SKM-1 treated with dmso at 0.1 percent for 144 hours (cell line): ENCODE data around the gene TPSB2.
"Not testable (repeated sequence)": the region's sequence is repeated elsewhere in the genome, so short reads cannot be mapped to it uniquely, and the experiment has no call there.

Experiments used
- DNase-seq: peaks from one replicate; lab custom pipeline; 2025; ENCODE audit not compliant: unreplicated experiment; lab: John Stamatoyannopoulos, UW

The TPSB2 gene

GRCh38 chr16:1206786-1207185 is 23.2 kb downstream of the TPSB2 start:
- no peak for DNase-seq

- no peak for DNase-seq
Observed at GRCh38 chr16:1206326-1206725, 23.7 kb downstream of the TPSB2 start.

DNA sequence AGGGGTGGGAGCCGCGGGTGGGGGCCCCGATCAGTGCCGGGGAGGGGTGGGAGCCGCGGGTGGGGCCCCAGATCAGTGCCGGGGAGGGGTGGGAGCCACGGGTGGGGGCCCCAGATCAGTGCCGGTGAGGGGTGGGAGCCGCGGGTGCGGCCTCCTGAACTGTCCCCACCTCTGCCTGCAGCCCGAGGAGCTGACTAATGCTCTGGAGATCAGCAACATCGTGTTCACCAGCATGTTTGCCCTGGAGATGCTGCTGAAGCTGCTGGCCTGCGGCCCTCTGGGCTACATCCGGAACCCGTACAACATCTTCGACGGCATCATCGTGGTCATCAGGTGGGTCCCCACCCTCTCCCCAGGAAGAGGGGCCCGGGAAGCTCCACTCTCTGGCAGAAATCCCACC is 25.1 kb downstream of the TPSB2 start:
- DNase-seq: no peak

DNA sequence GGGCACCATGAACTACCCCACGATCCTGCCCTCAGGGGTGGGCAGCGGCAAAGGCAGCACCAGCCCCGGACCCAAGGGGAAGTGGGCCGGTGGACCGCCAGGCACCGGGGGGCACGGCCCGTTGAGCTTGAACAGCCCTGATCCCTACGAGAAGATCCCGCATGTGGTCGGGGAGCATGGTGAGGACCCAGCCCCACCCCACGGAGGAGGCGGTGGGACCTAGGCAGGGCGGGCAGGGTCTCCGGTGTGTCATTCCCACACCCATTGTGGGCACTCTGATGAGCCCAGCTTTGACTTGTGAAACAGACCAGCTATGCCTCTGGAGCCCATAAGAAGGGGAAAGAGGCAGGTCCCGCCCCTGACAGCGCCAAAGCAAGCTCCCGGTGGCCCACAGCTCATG is 27.7 kb downstream of the TPSB2 start:
- no peak for DNase-seq

- no peak for DNase-seq
Observed at GRCh38 chr16:1201444-1201843, 28.5 kb downstream of the TPSB2 start.

DNA sequence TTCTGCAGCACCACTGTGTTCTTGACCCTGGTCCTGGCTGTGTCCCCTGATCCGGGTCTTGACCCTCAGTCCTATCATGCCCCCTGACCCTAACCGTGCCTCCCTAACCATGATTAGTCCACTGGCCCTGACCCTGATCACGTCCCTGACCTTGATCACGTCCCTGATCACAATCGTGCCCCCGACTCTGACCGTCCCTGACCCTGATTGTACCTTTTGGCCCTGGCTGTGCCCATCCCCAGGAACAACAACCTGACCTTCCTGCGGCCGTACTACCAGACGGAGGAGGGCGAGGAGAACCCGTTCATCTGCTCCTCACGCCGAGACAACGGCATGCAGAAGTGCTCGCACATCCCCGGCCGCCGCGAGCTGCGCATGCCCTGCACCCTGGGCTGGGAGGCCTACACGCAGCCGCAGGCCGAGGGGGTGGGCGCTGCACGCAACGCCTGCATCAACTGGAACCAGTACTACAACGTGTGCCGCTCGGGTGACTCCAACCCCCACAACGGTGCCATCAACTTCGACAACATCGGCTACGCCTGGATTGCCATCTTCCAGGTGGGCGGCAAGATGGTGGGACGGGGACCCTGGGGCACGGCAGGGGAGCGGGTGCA is 29.9 kb downstream of the TPSB2 start:
- DNase-seq: no peak

GRCh38 chr16:1199347-1200013 is 30.5 kb downstream of the TPSB2 start:
- DNase-seq: no peak

DNA sequence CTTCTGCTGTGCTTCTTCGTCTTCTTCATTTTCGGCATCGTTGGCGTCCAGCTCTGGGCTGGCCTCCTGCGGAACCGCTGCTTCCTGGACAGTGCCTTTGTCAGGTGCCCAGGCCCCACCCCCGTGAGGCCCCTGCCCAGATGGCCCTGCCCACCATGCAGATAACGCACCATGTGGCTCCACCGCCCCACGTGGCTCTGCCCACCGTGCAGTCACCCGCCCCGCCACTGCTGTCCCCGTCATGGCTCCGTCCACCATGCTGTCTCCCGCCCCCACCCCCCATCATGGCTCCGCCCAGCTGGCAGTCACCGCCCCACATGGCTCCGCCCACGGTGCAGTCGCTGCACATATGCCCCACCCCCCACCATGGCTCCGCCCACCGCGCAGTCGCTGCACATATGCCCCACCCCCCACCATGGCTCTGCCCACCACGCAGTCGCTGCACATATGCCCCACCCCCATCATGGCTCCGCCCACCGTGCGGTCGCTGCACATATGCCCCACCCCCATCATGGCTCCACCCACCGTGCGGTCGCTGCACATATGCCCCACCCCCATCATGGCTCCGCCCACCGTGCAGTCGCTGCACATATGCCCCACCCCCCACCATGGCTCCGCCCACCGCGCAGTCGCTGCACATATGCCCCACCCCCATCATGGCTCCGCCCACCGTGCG is 31.2 kb downstream of the TPSB2 start:
- not testable (repeated sequence) for DNase-seq

DNA sequence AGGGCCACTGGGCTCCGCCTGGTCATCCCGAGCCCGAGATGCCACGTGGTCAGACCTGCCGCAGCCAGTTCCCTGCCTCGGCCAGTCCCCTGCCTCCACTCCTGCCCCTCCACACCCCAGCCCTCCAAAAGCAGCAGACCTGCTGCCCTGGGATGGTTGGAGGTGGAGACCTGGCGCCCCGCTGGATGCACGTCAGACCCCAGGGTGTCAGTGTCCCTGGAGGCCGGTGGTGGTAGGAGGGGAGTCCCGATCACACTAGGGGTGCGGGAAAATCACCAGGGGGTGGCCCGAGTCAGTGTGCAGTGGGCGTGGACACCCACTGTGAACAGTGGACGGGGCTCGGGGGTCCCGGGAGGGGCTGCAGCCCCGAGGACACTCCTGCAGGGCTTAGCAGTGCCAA is 31.8 kb downstream of the TPSB2 start:
- no peak for DNase-seq

GRCh38 chr16:1197237-1197866 is 32.6 kb downstream of the TPSB2 start:
- DNase-seq: no peak

DNA sequence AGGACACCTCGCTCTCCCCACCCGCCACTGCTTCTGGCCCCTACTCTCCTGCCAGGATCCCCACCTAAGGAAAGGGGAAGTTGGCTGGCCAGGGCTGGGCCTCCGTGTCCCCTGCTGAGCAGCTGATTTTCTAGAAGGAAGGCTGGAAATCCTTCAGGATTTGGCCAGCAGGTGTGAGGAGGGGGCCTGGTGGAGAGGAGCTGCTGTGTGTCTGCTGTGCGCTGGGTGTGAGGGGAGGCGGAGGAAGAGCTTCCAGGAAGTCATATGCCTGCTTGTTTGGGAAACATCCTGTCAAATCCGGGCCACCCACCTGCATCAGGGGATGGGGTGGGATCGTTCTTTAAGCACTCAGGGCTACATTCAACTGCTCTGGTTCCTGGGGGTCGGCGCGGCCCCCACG is 33.5 kb downstream of the TPSB2 start:
- DNase-seq: no peak

DNA sequence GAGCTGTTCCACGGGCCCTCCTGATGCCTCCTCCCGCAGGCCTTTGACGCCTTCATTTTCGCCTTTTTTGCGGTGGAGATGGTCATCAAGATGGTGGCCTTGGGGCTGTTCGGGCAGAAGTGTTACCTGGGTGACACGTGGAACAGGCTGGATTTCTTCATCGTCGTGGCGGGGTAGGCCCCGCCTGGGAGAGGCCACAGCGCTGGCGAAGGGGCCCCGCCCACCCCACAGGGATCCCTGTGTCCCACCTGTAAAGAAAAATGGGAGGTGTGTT is 34.7 kb downstream of the TPSB2 start:
- DNase-seq: no peak

DNA sequence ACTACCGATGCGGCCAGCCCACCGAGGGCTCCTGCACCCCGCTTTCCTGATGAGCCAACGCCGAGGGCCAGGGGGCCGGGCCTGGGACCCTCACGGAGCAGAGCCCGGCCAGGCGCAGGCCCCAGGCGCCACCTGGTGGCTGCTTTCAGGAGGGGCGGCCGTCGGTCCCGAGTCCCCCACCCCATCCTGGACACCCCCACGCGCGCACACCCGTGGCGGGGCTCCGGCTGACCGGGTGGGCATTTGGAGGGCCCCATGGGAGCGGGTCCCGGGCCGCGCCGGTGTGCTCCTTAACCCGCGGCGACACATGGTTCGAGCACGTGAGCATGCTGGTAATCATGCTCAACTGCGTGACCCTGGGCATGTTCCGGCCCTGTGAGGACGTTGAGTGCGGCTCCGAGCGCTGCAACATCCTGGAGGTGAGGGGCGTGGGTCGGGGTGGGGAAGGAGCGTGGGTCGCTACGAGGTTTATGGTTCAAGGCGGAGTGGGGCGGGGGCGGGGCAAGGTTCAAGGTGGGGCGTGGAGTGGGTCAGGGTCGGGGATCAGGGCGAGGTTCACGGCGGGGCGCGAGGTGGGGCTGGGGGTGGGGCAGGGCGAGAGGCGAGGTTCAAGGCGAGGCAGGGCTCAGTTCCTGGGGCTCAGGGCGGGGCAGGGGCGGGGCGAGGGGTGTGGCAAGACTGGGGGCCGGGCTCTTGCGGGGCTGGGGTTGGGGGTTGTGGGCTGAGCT is 35.2 kb downstream of the TPSB2 start:
- no peak for DNase-seq

GRCh38 chr16:1193825-1194581 is 36.0 kb downstream of the TPSB2 start:
- DNase-seq: no peak

DNA sequence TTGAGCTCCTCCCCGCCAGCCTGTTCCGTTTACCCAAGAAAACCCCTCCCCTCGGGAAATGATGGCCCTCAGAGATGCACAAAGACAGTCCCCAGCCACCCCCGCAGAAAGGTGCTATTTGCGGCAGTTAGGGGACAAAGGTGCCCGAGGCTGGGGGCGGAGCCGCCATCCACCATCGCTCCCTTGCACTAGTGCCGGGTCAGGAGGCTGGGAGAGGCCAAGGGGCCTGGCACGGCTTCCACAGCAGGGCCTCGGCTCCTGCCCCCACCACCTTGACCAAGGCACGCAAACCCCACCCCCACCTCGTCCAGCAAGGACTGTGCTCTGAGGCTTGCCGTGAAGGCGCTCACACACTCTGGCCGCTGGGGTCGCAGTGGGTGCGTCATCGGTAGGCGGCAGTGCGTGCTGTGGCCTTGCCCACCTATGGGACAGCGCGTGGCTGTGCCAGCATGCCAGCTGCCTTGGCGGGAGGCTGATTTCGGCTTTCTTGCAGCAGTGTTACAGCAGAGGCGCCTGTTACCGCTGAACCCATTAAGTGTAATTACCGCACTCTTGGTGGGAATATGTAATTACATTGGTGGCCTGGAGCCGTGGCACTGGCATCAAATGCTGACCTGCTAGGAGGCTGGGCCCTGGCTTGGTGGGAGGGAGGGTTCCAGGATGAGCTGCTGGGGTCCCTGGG is 36.7 kb downstream of the TPSB2 start:
- no peak for DNase-seq

DNA sequence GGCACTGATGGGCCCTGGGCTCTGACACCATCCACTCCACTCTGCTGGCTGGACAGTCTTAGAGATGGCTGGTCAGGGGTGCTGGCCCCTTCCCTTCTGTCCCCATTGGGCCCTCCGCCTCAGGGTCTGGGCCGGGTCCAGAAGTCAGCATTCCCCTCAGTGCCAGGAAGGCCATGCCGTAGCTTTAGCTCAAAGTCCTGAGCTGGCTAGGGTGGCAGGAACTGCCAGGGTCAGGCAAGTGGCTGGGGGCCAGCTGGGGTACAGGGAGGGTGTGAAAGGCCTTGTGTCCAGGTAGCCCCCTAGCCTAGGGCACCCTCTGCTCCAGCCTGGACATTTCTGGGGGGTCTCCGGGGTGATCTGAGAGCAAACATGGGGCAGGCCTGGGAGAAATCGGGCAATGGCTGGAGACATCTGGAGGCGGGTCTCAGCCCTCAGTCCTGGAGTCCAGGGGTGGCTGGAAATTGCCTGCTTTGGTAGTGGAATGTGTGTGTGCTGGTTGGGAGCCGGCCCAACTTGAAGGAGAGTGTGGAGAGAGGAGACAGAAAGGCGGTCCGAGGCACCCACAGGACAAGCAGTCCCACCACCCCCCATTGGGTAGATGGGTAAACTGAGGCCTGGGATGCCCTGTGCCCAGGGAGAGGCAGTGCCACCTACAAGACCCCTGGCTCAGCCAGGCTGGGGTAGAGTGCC is 37.5 kb downstream of the TPSB2 start:
- no peak for DNase-seq

DNA sequence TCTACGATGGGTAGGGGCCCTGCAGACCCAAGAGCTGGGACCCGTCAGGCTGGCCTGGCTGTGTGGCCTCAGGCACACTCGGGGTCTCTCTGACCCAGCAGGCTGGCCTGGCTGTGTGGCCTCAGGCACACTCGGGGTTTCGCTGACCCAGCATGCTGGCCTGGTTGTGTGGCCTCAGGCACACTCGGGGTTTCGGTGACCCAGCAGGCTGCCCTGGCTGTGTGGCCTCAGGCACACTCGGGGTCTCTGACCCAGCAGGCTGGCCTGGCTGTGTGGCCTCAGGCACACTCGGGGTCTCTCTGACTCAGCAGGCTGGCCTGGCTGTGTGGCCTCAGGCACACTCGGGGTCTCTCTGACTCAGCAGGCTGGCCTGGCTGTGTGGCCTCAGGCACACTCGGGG is 39.2 kb downstream of the TPSB2 start:
- DNase-seq: not testable (repeated sequence)

DNA sequence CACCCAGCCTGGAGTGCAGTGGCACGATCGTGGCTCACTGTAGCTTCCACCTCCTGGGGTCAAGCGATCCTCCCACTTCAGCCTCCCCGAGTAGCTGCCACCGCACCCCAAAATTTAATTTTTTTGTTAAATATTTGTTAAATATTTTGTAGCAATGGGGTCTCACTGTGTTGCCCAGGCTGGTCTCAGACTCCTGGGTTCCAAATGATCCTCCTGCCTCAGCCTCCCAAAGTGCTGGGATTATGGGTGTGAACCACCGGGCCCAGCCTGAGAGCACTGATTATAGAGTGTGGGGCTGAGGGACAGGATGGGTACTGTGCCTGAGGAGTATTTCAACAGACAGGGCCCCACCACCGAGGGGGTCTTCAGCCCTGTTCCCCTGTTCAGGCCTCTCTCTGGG is 40.5 kb downstream of the TPSB2 start:
- no peak for DNase-seq

GRCh38 chr16:1188432-1189189 is 41.4 kb downstream of the TPSB2 start:
- DNase-seq: no peak
